ENCODE results near the gene OSBPL3. TPM values are rescaled to one million over a fixed set of nuclear protein-coding genes. Genes with fewer than 3 reads are reported as not detected.

The OSBPL3 gene
- total RNA-seq, 1 experiment from 2014 or later, result 13.7 TPM

DNA sequence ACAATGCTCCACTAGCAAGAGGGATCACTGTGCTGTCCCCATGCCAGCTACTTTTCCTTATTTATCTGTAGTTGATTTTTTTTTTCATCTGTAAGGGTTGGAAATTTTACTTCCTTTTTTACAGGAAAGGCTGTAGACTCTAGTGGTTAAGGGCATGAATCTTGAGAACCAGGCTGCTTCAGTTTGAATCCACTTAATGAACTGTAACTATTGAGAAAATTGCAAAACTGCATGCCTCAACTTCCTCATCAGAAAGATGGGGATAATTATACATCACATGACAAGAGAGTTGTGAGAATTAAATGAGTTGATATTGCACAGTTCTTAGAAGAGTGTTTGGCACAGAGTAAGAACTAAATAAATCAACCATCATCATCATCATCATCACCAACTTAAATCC, 116.4 kb downstream of the OSBPL3 start:
- DNase-seq (ENCODE audit: low spot score), result no peak

GRCh38 chr7:24862461-24862860, 117.5 kb downstream of the OSBPL3 start:
- no peak for DNase-seq (ENCODE audit: low spot score)

GRCh38 chr7:24861336-24861735, 118.6 kb downstream of the OSBPL3 start:
- no peak for DNase-seq (ENCODE audit: low spot score)

DNA sequence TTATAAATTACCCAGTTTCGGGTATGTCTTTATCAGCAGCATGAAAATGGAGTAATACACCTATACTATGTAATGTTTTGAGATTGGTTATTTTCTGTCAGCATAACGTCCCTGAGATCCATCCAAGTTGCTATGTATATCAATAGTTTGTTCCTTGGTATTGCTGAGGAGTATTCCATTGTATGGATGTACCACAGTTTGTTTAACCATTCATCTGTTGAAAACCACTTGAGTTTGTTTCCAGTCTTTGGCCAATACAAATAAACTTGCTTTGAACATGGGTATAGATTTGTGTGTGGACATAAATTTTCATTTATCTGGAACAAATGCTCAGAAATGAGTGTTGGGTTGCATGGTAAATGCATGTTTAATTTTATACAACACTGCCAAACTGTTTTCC, 119.4 kb downstream of the OSBPL3 start:
- no peak for DNase-seq (ENCODE audit: low spot score)

DNA sequence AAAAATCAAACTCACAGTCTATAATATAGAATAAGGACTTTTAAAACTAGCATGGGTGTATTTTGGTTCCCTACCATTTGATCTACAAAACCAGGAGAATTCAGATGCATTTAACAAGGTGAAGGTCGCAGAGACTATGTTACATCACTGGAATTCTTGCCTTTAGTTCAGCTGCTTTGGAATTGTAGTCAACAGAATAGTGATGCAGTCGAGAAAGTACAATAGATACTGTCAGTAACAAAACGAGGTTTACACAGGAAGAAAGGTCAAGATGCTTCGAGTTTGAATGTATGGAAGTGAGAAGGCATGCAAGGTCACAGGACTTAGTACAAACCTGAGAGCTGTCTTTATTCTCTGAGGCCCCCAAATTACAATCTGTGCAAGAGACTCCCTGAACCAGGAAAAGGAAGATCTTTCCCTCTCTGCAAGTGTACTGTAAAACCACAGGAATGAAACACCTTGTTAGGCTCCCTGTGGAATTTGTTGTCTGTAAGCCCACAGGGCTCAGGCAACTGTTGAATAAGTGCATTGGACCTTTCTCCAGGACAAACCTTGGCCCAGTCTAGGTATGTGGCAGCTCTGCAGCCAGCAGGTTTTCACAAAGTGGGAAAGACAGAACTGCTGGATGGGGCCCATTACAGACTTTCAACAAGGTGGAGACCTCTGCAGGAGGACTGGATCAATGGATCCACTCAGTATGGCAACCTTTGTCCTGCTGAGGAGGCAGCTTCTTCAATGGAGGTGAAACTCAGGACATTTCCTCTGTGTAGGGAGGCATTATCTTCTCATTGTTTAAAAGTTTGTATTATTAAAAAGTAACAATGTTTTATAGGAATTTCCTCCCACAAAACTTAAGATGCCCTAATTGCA, 121.6 kb downstream of the OSBPL3 start:
- peak; percentile 9 for DNase-seq (ENCODE audit: low spot score)

- DNase-seq (ENCODE audit: low spot score), result no peak
Measured at GRCh38 chr7:24857623-24858022, 122.4 kb downstream of the OSBPL3 start.

- no peak for DNase-seq (ENCODE audit: low spot score)
Measured at GRCh38 chr7:24854866-24855265, 125.1 kb downstream of the OSBPL3 start.

DNA sequence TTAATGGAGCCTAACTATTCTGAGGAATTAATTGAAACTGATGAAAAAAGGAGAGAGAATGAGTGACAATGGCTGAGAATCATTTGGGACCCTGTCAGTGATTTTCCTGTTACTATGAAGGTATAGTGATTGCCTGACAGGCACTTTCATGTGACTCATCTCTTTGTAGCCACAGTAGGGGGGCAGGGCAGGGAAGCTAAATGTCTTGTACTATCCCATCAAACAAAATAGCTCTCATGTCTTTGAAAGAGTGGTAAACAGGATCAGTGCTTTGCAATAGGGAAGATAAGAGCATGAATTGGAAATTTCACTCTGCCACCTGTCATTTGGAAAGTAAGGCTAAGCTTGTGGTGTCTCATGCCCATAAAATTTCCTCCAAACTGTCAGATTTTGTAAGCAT, 128.2 kb downstream of the OSBPL3 start:
- no peak for DNase-seq (ENCODE audit: low spot score)

- DNase-seq (ENCODE audit: low spot score), result no peak
Measured at GRCh38 chr7:24848878-24849277, 131.1 kb downstream of the OSBPL3 start.

DNA sequence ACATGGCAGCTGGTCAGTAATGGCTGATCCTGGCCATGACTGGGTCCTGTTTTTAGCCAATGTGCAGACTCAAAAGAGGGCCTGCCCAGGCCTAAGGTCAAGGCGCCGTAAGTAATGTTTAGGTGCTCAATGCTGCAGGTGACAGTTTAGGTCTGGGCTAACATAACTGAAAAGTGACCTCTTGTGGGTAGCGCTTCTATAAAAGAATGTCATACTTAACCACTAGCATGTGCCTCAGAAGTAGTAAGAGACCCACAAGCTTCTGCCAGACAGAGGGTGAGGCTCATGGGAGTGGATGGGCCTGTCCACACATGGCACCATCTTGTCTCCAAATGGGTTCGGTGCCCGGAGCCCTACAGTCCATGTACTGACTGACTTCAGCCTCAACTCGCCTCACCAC, 132.2 kb downstream of the OSBPL3 start:
- no peak for DNase-seq (ENCODE audit: low spot score)

DNA sequence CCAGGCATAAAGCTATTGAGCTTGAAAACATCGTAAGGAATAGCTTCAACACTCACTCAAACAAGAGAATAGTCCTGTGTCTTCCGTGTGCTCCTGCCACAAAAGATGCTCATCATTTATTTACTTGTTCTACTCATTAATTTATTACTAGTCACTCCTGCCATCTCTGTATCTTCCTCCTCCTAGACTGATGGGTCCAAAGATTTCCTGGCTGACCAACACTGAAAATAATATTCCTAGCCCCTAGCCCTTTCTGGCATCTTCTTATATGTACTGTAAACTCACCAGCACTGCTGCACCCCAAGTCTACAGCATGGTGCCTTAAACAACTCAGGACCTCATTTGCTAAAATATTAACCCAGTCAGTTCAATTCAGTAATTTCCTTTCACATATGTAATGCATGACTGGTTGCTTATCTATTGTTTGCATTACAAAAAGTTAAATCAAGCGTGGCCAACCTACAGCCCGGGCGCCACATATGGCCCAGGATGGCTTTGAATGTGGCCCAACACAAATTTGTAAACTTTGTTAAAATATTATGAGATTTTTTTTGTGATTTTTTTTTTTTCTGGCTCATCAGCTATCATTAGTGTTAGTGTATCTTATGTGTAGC, 136.1 kb downstream of the OSBPL3 start:
- no peak for DNase-seq (ENCODE audit: low spot score)

DNA sequence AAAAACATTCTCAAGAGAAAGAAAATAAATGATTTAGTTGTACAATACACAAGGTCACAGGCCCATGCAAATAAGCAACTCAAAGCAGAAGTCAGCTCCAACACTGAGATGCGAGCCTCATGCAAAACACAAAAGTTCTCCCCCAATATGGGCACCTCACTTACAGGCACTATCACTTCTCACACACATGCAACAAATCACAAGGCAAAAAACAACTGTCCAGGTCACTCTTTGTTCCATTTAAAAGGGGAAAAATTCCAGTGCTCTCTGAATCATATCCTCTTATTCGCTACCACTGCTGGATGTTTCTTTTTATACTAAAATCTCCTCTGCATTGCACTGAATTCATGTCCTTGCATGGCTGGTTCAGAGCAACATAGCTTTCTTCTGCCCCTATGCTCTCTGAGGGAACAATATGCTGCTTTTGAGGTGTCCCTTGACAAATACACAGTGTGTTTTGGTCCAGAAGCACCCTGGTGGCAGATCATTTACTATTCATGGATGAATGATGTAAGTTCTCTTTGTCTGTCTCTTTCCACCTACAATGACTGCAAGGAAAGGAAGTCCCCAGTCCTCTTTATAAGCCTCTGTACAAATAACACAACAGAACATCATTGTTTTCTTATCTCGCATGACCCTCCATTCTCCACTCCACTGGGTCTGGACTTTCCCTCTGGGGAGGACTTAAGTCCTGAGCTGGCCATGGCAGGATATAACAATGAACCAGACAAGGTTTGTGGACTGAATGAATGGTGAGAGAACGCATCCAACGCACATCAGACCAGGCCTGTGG, 137.3 kb downstream of the OSBPL3 start:
- DNase-seq (ENCODE audit: low spot score), result no peak

- no peak for DNase-seq (ENCODE audit: low spot score)
Measured at GRCh38 chr7:24842029-24842428, 137.9 kb downstream of the OSBPL3 start.

- DNase-seq (ENCODE audit: low spot score), result no peak
Measured at GRCh38 chr7:24840563-24840962, 139.4 kb downstream of the OSBPL3 start.

- no peak for DNase-seq (ENCODE audit: low spot score)
Measured at GRCh38 chr7:24836084-24836483, 143.9 kb downstream of the OSBPL3 start.

- DNase-seq (ENCODE audit: low spot score), result no peak
Measured at GRCh38 chr7:24835643-24836042, 144.3 kb downstream of the OSBPL3 start.

DNA sequence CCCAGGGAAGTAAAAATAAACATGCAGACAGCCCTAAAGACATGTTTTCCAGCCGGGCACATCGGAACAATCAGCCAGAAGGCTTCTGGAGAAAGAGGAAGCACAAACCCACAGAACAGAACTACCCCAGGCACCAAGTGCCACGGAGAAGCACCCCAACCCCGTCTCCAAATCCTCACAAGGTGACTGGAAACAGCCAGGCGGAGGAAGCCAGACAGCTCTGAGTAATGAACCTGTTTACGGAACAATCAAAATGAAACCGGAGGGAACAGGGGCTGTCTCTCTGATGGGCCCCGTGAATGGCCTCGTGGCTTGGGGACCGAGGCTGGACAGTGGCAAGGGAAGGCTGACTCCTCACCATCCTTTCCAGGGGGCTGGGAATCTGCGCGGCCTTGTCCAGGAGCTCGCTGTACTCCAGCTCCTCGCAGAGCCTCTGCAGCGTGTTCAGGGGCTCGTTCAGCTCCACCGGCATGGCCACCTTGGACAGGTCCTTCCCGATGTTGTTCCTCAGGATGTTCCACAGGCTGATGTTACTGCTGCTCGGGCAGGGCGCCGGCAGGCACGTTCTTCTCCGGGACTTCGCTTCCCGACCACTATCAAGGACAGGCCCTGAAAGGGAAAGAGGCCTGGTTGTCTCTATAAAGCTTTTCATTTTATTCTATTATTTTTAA, 145.7 kb downstream of the OSBPL3 start:
- DNase-seq (ENCODE audit: low spot score), result no peak

DNA sequence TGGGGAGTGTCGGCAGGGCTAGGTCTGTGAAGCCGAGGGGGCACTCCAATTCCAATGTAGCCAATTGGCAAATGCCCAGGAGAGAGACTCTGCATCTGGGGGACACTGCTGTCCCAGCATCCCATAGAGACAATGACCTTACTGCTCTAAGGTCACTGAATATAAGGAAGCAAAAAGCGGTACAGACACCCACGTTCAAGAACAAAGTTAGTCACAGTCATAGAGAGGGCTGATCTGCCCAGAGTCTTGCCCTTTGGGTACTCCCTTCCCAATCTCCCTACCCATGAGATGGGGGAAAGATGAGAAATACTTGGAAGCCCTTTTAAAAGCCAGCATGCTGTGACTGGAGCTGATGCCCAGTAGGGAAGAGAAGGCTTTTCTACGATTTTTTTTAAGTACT, 146.4 kb downstream of the OSBPL3 start:
- no peak for DNase-seq (ENCODE audit: low spot score)

DNA sequence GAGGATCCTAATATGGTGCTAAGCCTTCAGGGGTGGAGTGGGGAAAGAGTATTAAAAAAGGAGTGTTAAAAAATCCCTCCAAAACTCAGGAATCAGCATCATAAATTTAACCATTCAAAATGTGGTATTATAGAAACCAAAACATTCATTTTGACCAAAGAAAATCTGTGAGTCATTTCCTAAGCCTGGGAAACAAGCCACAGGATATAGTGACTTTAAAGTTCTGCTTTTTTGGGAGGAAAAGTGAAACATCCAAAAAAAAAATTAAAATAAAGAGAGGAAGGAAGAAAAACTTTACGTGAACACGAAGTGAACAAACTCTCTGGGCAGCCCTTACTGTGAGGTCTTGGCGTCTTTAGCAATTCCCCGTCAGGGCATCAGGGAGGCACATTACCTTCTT, 148.7 kb downstream of the OSBPL3 start:
- DNase-seq (ENCODE audit: low spot score), result no peak

DNA sequence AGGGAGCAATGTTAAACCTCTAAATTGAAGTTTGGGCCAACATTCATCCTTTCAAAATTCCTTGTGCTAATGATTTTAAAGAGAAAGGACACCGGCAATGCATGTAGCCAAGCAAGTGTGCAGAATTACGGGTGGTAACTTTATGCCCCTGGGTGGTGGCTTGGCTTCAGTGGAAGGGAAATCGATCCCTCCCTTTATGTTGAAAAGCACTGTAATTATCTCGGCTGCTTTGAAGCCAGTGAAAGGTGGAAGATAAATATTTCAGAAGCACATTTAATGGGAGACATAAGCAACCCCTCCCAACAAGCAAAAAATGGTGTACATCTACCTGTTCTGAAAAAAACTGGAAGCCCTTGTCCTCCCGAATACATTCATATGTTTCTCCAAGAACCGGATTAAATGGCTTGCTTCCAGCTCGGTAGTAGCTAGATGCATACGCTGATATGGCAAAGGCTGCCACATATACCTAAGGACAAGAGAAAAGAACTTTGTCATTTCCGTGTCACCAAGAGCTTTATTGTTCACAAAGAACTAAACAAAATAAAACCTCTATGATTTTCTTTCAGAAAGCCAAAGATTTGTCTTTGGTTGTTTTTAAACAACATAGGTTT, 149.4 kb downstream of the OSBPL3 start:
- DNase-seq (ENCODE audit: low spot score), result no peak

- DNase-seq (ENCODE audit: low spot score), result no peak
Measured at GRCh38 chr7:24829787-24830186, 150.2 kb downstream of the OSBPL3 start.

All from HT-29 (cell line).